ENCODE measurements around the gene STAT1. TPM values are rescaled to one million over a fixed set of nuclear protein-coding genes. Genes with fewer than 3 reads are reported as not detected.
"Not testable (repeated sequence)": the region's sequence is repeated elsewhere in the genome, so short reads cannot be mapped to it uniquely, and the experiment has no call there.

The STAT1 gene
- total RNA-seq, 2 experiments from 2014 or later: 540 to 547 TPM

GRCh38 chr2:190964170-190964795 is 49.7 kb downstream of the STAT1 start:
- no peak for DNase-seq
- no peaks in the 10 kb centered on the region for H3K9me3 Mint-ChIP-seq
- H3K27me3 Mint-ChIP-seq: no peaks in the 10 kb centered on the region
- ChIA-PET CTCF (interaction anchor here (1.1 to 1.3 kb wide), 3 partner anchors 12 to 16 kb away, joined by 3 read pairs; no protein-coding TSS in a partner anchor), POLR2A (interaction anchor here (1.4 to 2.9 kb wide), 5 partner anchors 9 to 15 kb away, joined by 6 to 9 read pairs (median 7); no protein-coding TSS in a partner anchor)
- peaks cover 79% of the 10 kb centered on the region for H3K36me3 Mint-ChIP-seq (ENCODE audit: low read depth)
- peaks cover 22% of the 10 kb centered on the region for H3K4me1 Mint-ChIP-seq
- H3K4me3 Mint-ChIP-seq: no peak overlapping the region
- peak overlapping the region; percentile 24 for H3K27ac Mint-ChIP-seq

- Mint-ChIP-seq H3K36me3 (ENCODE audit: low read depth) (peaks cover 73% of the 10 kb centered on the region), H3K27me3 (no peaks in the 10 kb centered on the region), H3K9me3 (no peaks in the 10 kb centered on the region), H3K4me3 (no peak overlapping the region), H3K27ac (no peak overlapping the region), H3K4me1 (peaks cover 20% of the 10 kb centered on the region)
- ChIA-PET POLR2A (interaction anchor here (1.1 to 2.9 kb wide), 5 partner anchors 9 to 31 kb away, joined by 3 to 9 read pairs (median 7); no protein-coding TSS in a partner anchor), CTCF (interaction anchor here (0.8 kb wide), 1 partner anchor 11 kb away, joined by 3 read pairs; no protein-coding TSS in a partner anchor)
- DNase-seq: no peak
Measured at GRCh38 chr2:190963088-190963487, 50.9 kb downstream of the STAT1 start.

- H3K36me3 Mint-ChIP-seq (ENCODE audit: low read depth): peaks cover 77% of the 10 kb centered on the region
- ChIA-PET CTCF (no interaction called here), POLR2A (interaction anchor here (2.0 to 3.8 kb wide), 3 partner anchors 11 to 18 kb away, joined by 7 to 20 read pairs (median 9); no protein-coding TSS in a partner anchor)
Measured at GRCh38 chr2:190961918-190962487, 52.0 kb downstream of the STAT1 start.

GRCh38 chr2:190961117-190961516 is 52.9 kb downstream of the STAT1 start:
- H3K27ac Mint-ChIP-seq, H3K9me3 Mint-ChIP-seq, H3K27me3 Mint-ChIP-seq, H3K4me3 Mint-ChIP-seq, DNase-seq: not testable (repeated sequence)
- Mint-ChIP-seq H3K36me3 (ENCODE audit: low read depth) (peaks cover 77% of the 10 kb centered on the region), H3K4me1 (peaks cover 17% of the 10 kb centered on the region)
- ChIA-PET CTCF (interaction anchor here (0.6 kb wide), 1 partner anchor 76 kb away, joined by 3 read pairs; no protein-coding TSS in a partner anchor), POLR2A (interaction anchor here (1.6 to 3.8 kb wide), 2 partner anchors 14 to 23 kb away, joined by 3 to 20 read pairs; no protein-coding TSS in a partner anchor)

More at GRCh38 chr2:190961918-190962487, 52.0 kb downstream of the STAT1 start:
- Mint-ChIP-seq H3K4me3 (no peak overlapping the region), H3K9me3 (no peaks in the 10 kb centered on the region), H3K4me1 (peaks cover 20% of the 10 kb centered on the region), H3K27ac (peak overlapping the region; percentile 10), H3K27me3 (no peaks in the 10 kb centered on the region)
- DNase-seq: no peak

- H3K4me3 Mint-ChIP-seq: no peak overlapping the region
- peaks cover 16% of the 10 kb centered on the region for H3K4me1 Mint-ChIP-seq
- H3K27ac Mint-ChIP-seq: peak overlapping the region; percentile 10
- POLR2A ChIA-PET: interaction anchor here (0.8 to 3.8 kb wide), 3 partner anchors 8 to 24 kb away, joined by 3 to 20 read pairs (median 3); no protein-coding TSS in a partner anchor
- H3K9me3 Mint-ChIP-seq: peaks cover 10% of the 10 kb centered on the region
- no peak for DNase-seq
- H3K27me3 Mint-ChIP-seq: no peaks in the 10 kb centered on the region
- peaks cover 72% of the 10 kb centered on the region for H3K36me3 Mint-ChIP-seq (ENCODE audit: low read depth)
- CTCF ChIA-PET: interaction anchor here (1.3 kb wide), 1 partner anchor 12 kb away, joined by 5 read pairs; no protein-coding TSS in a partner anchor
Measured at GRCh38 chr2:190959911-190960788, 53.8 kb downstream of the STAT1 start.

GRCh38 chr2:190953257-190953656 is 60.7 kb downstream of the STAT1 start:
- no peak overlapping the region for H3K27ac Mint-ChIP-seq
- DNase-seq: no peak
- no peak overlapping the region for H3K4me3 Mint-ChIP-seq
- ChIA-PET CTCF (no interaction called here), POLR2A (interaction anchor here (1.5 kb wide), 1 partner anchor 10 kb away, joined by 7 read pairs; no protein-coding TSS in a partner anchor)
- H3K27me3 Mint-ChIP-seq: no peaks in the 10 kb centered on the region
- H3K36me3 Mint-ChIP-seq (ENCODE audit: low read depth): peaks cover 23% of the 10 kb centered on the region
- H3K9me3 Mint-ChIP-seq: peaks cover 10% of the 10 kb centered on the region
- peaks cover 2% of the 10 kb centered on the region for H3K4me1 Mint-ChIP-seq

- DNase-seq: no peak
- Mint-ChIP-seq H3K4me3 (no peak overlapping the region), H3K36me3 (ENCODE audit: low read depth) (no peaks in the 10 kb centered on the region), H3K4me1 (peaks cover 12% of the 10 kb centered on the region), H3K27ac (no peak overlapping the region), H3K27me3 (no peaks in the 10 kb centered on the region), H3K9me3 (no peaks in the 10 kb centered on the region)
- ChIA-PET POLR2A (interaction anchor here (1.6 kb wide), 2 partner anchors 11 to 13 kb away, joined by 4 to 6 read pairs; no protein-coding TSS in a partner anchor), CTCF (no interaction called here)
Measured at GRCh38 chr2:190950566-190950991, 63.4 kb downstream of the STAT1 start.

- Mint-ChIP-seq H3K27me3 (no peaks in the 10 kb centered on the region), H3K9me3 (no peaks in the 10 kb centered on the region), H3K4me1 (peaks cover 12% of the 10 kb centered on the region), H3K4me3 (no peak overlapping the region), H3K27ac (no peak overlapping the region), H3K36me3 (ENCODE audit: low read depth) (no peaks in the 10 kb centered on the region)
- POLR2A ChIA-PET: interaction anchor here (1.1 to 4.1 kb wide), 3 partner anchors 11 to 98 kb away, joined by 3 to 20 read pairs (median 4); no protein-coding TSS in a partner anchor
- no peak for DNase-seq
- CTCF ChIA-PET: interaction anchor here (0.5 to 2.9 kb wide), 4 partner anchors 11 to 98 kb away, joined by 3 to 18 read pairs (median 4); no protein-coding TSS in a partner anchor
Measured at GRCh38 chr2:190948671-190949070, 65.3 kb downstream of the STAT1 start.

GRCh38 chr2:190947711-190948251 is 66.2 kb downstream of the STAT1 start:
- POLR2A ChIA-PET: interaction anchor here (0.7 to 4.1 kb wide), 8 partner anchors 12 to 164 kb away, joined by 3 to 20 read pairs (median 4); partner anchors contain the start of gene GLS
- peaks cover 12% of the 10 kb centered on the region for H3K4me1 Mint-ChIP-seq
- CTCF ChIA-PET: interaction anchor here (0.5 to 2.9 kb wide), 6 partner anchors 12 to 167 kb away, joined by 3 to 18 read pairs (median 4); no protein-coding TSS in a partner anchor
- no peak overlapping the region for H3K27ac Mint-ChIP-seq
- no peaks in the 10 kb centered on the region for H3K9me3 Mint-ChIP-seq
- no peak for DNase-seq
- H3K27me3 Mint-ChIP-seq: no peaks in the 10 kb centered on the region
- no peak overlapping the region for H3K4me3 Mint-ChIP-seq
- no peaks in the 10 kb centered on the region for H3K36me3 Mint-ChIP-seq (ENCODE audit: low read depth)

- H3K27me3 Mint-ChIP-seq: no peaks in the 10 kb centered on the region
- no peaks in the 10 kb centered on the region for H3K9me3 Mint-ChIP-seq
- H3K36me3 Mint-ChIP-seq (ENCODE audit: low read depth): no peaks in the 10 kb centered on the region
- ChIA-PET CTCF (interaction anchor here (0.8 to 2.9 kb wide), 6 partner anchors 12 to 166 kb away, joined by 3 to 18 read pairs (median 4); no protein-coding TSS in a partner anchor), POLR2A (interaction anchor here (1.0 to 4.1 kb wide), 8 partner anchors 13 to 97 kb away, joined by 3 to 20 read pairs (median 4); partner anchors contain the start of gene GLS)
- no peak overlapping the region for H3K4me3 Mint-ChIP-seq
- no peak for DNase-seq
- no peak overlapping the region for H3K27ac Mint-ChIP-seq
- peaks cover 12% of the 10 kb centered on the region for H3K4me1 Mint-ChIP-seq
Measured at GRCh38 chr2:190947141-190947540, 66.8 kb downstream of the STAT1 start.

GRCh38 chr2:190943706-190944105 is 70.3 kb downstream of the STAT1 start:
- ChIA-PET POLR2A (no interaction called here), CTCF (no interaction called here)
- no peaks in the 10 kb centered on the region for H3K27me3 Mint-ChIP-seq
- H3K36me3 Mint-ChIP-seq (ENCODE audit: low read depth): no peaks in the 10 kb centered on the region
- H3K4me3 Mint-ChIP-seq: no peak overlapping the region
- peaks cover 12% of the 10 kb centered on the region for H3K4me1 Mint-ChIP-seq
- H3K27ac Mint-ChIP-seq: no peak overlapping the region
- no peak for DNase-seq
- no peaks in the 10 kb centered on the region for H3K9me3 Mint-ChIP-seq

GRCh38 chr2:190942697-190943096 is 71.3 kb downstream of the STAT1 start:
- Mint-ChIP-seq H3K4me3 (no peak overlapping the region), H3K27me3 (no peaks in the 10 kb centered on the region), H3K9me3 (no peaks in the 10 kb centered on the region), H3K4me1 (peaks cover 7% of the 10 kb centered on the region), H3K36me3 (ENCODE audit: low read depth) (no peaks in the 10 kb centered on the region), H3K27ac (no peak overlapping the region)
- POLR2A ChIA-PET: interaction anchor here (1.3 kb wide), 1 partner anchor 51 kb away, joined by 3 read pairs; no protein-coding TSS in a partner anchor
- CTCF ChIA-PET: no interaction called here
- no peak for DNase-seq

All from activated CD4-positive, alpha-beta memory T cell treated with anti-CD3 and anti-CD28 coated beads, Interleukin-2, amount 10 ng/mL, durations not matched to agents 7 days and 5 days (primary cell).